HuH-7.5 (cell line): ENCODE measurements around the gene ADRB1.

Experiments used
- DNase-seq: peaks from one replicate; pipeline ENCODE4 v3.0.0; 2011; ENCODE audit warnings: low spot score

Gene ADRB1

GRCh38 chr10:114057855-114058254 lies 14.2 kb downstream of the ADRB1 start:
- DNase-seq: no peak

- no peak for DNase-seq
Observed at GRCh38 chr10:114058297-114058696, 14.6 kb downstream of the ADRB1 start.

GRCh38 chr10:114059561-114059960 lies 15.9 kb downstream of the ADRB1 start:
- DNase-seq: no peak

- no peak for DNase-seq
Observed at GRCh38 chr10:114060456-114060855, 16.8 kb downstream of the ADRB1 start.

- no peak for DNase-seq
Observed at GRCh38 chr10:114061148-114061547, 17.5 kb downstream of the ADRB1 start.

GRCh38 chr10:114061789-114062188 lies 18.1 kb downstream of the ADRB1 start:
- no peak for DNase-seq

GRCh38 chr10:114064151-114065048 lies 20.7 kb downstream of the ADRB1 start:
- DNase-seq: no peak

GRCh38 chr10:114065049-114065435 lies 21.4 kb downstream of the ADRB1 start:
- no peak for DNase-seq

GRCh38 chr10:114068054-114068707 lies 24.5 kb downstream of the ADRB1 start:
- DNase-seq: no peak

- no peak for DNase-seq
Observed at GRCh38 chr10:114070710-114071109, 27.0 kb downstream of the ADRB1 start.

GRCh38 chr10:114071178-114071577 lies 27.5 kb downstream of the ADRB1 start:
- DNase-seq: no peak

GRCh38 chr10:114073395-114074186 lies 29.9 kb downstream of the ADRB1 start:
- no peak for DNase-seq

- DNase-seq: no peak
Observed at GRCh38 chr10:114075093-114075492, 31.4 kb downstream of the ADRB1 start.

- DNase-seq: no peak
Observed at GRCh38 chr10:114077347-114077746, 33.7 kb downstream of the ADRB1 start.

GRCh38 chr10:114077815-114078219 lies 34.2 kb downstream of the ADRB1 start:
- no peak for DNase-seq

GRCh38 chr10:114078346-114078745 lies 34.7 kb downstream of the ADRB1 start:
- no peak for DNase-seq

GRCh38 chr10:114079421-114079820 lies 35.8 kb downstream of the ADRB1 start:
- DNase-seq: no peak

GRCh38 chr10:114081911-114082583 lies 38.4 kb downstream of the ADRB1 start:
- DNase-seq: no peak

GRCh38 chr10:114083040-114083439 lies 39.4 kb downstream of the ADRB1 start:
- DNase-seq: no peak

- no peak for DNase-seq
Observed at GRCh38 chr10:114084215-114084614, 40.5 kb downstream of the ADRB1 start.

- no peak for DNase-seq
Observed at GRCh38 chr10:114087255-114087654, 43.6 kb downstream of the ADRB1 start.

- DNase-seq: no peak
Observed at GRCh38 chr10:114087655-114088054, 44.0 kb downstream of the ADRB1 start.
